AG04449 (cell line): Measurements from ENCODE around the gene NFIA.
A peak's percentile ranks its signal among the peaks of the same experiment; 100 is the strongest.

Experiments used
- CTCF ChIA-PET: fragments of 350-600 bp; formaldehyde crosslinking; extraction: SDS; loops from one replicate; lab custom pipeline; 2021; ENCODE audit warnings: antibody characterized with exemption; lab: Yijun Ruan, JAX
- POLR2A ChIA-PET: fragments of 400-600, 350-600 bp; formaldehyde crosslinking; extraction: SDS; loops from one replicate; lab custom pipeline; 2020; ENCODE audit warnings: antibody characterized with exemption, inconsistent platforms; lab: Yijun Ruan, JAX
- DNase-seq: peaks from one replicate; pipeline ENCODE4 v3.0.0-alpha.2; 2010; ENCODE audit warnings: low read depth, low spot score
- H3K4me3 ChIP-seq: 2 replicates; pipeline ENCODE4 v1.5.1; 2011; ENCODE audit warnings: low read depth, mild to moderate bottlenecking, control low read depth, low read length
- TF ChIP-seq, protein P1 (sequence below): IDR thresholded peaks from one replicate; pipeline ENCODE4 v1.5.1; 2011; ENCODE audit warnings: mild to moderate bottlenecking, moderate library complexity, low read length, control low read depth, inconsistent platforms; ENCODE audit not compliant: insufficient read depth; ENCODE audit errors: missing control alignments

NFIA gene

GRCh38 chr1:61082311-61083012, at the start of gene NFIA:
Gene NFIA (plus strand): TSS chr1:61082561.
- H3K4me3 ChIP-seq = peak within 1 kb of the TSS; percentile 72
- POLR2A ChIA-PET = interaction anchor here (0.6 kb wide), 1 partner anchor 18 kb away, joined by 3 read pairs; no protein-coding TSS in a partner anchor
- no peak for DNase-seq
- CTCF ChIA-PET = interaction anchor here (1.1 to 3.1 kb wide), 2 partner anchors 33 to 74 kb away, joined by 3 to 15 read pairs; no protein-coding TSS in a partner anchor
- TF ChIP-seq, protein P1, sequence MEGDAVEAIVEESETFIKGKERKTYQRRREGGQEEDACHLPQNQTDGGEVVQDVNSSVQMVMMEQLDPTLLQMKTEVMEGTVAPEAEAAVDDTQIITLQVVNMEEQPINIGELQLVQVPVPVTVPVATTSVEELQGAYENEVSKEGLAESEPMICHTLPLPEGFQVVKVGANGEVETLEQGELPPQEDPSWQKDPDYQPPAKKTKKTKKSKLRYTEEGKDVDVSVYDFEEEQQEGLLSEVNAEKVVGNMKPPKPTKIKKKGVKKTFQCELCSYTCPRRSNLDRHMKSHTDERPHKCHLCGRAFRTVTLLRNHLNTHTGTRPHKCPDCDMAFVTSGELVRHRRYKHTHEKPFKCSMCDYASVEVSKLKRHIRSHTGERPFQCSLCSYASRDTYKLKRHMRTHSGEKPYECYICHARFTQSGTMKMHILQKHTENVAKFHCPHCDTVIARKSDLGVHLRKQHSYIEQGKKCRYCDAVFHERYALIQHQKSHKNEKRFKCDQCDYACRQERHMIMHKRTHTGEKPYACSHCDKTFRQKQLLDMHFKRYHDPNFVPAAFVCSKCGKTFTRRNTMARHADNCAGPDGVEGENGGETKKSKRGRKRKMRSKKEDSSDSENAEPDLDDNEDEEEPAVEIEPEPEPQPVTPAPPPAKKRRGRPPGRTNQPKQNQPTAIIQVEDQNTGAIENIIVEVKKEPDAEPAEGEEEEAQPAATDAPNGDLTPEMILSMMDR = no peak

GRCh38 chr1:61035880-61036279, 46.5 kb upstream of the NFIA start:
- TF ChIP-seq, protein P1 = no peak
- no peak for DNase-seq
- POLR2A ChIA-PET = no interaction called here
- no peak overlapping the region for H3K4me3 ChIP-seq
- CTCF ChIA-PET = interaction anchor here (1.1 to 1.3 kb wide), 2 partner anchors 8 to 14 kb away, joined by 3 to 6 read pairs; no protein-coding TSS in a partner anchor

DNA sequence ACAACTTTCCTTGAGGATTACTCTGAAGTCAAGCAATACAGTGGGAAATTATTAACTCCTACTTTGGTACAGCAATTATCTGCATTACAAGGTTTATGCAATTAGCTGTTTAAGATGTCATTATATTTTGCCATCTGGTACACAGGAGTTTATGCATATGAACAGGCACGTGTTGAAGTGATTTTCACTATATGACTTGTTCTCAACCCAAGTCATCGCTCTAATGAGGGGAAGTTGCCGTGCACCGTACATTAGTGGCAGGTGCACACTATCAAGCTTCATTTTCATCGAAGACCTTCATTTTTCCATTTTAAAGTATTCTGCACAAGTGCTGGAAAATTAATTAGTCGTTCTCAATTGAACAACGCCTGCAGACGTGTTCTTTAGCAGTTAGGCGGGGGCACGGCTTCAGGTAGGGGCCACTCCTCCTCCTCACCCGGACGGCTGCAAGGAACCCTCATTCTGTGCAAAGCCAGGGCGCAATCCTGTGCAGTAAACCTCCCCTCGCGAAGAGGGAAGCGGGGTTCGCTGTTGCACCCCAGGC, 39.8 kb upstream of the NFIA start:
- POLR2A ChIA-PET = no interaction called here
- CTCF ChIA-PET = interaction anchor here (0.6 to 15.1 kb wide), 37 partner anchors 9 to 1073 kb away, joined by 3 to 329 read pairs (median 5); no protein-coding TSS in a partner anchor
- no peak for DNase-seq
- H3K4me3 ChIP-seq = peak overlapping the region; percentile 39
- TF ChIP-seq, protein P1 = no peak

DNA sequence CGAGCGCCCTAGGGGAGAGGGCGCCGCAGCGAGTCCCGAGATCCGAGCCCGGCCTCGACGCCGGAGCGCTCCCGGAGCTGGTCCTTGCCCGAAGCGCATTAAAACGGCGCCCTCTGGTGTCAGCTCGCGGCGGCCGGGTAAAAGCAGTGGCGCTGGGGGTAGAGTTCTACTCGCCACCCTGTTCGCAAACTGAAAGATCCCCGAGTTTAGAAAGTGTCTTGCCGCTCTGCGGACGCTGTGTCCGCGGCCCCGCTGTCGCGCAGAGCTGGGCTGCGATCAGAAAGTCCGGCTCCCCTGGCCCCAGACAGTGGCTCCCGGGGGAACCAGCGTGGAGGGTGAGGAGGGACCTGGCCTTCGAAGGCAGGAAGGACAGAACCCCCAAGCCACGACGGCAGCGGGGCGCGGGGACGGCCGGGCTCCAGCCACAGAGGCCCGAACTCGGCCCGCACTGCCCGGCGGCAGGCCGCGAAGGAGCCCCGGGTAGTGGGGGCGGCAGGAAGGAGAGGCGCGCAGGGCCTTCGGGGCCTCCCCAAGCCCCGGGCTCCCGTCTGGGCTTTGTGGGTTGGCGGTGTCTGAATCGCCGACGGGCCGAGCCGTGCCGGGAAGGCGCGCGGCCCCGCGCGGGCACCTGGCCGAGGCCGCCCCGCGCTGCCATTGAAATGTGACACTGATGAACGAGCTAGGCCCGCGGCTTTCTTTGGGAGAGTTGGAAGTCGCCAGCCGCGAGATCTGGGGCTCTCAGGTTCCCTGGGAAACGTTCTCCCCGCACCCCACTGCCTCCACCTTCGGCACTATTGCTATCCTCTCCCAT, 39.1 kb upstream of the NFIA start:
- ChIA-PET CTCF (interaction anchor here (0.6 to 15.1 kb wide), 39 partner anchors 8 to 1073 kb away, joined by 3 to 329 read pairs (median 5); no protein-coding TSS in a partner anchor), POLR2A (no interaction called here)
- no peak for DNase-seq
- TF ChIP-seq, protein P1 = peak; percentile 92
- peak overlapping the region; percentile 52 for H3K4me3 ChIP-seq

- ChIA-PET CTCF (interaction anchor here (0.6 to 15.1 kb wide), 9 partner anchors 9 to 890 kb away, joined by 3 to 329 read pairs (median 6); no protein-coding TSS in a partner anchor), POLR2A (no interaction called here)
- H3K4me3 ChIP-seq = no peak overlapping the region
- TF ChIP-seq, protein P1 = no peak
- DNase-seq = no peak
Measured at GRCh38 chr1:61046434-61046833, 35.9 kb upstream of the NFIA start.
